NB4 (cell line): ENCODE measurements around the gene RPS15.

Experiments
- CTCF ChIP-seq: IDR thresholded peaks from one replicate; pipeline ENCODE4 v1.5.1; 2012; ENCODE audit warnings: low read depth, low read length
- MAX ChIP-seq: IDR thresholded peaks from 2 replicates; pipeline ENCODE4 v1.6.1; 2011; ENCODE audit warnings: low read depth, low read length
- POLR2A ChIP-seq: IDR thresholded peaks from 2 replicates; pipeline ENCODE4 v1.6.1; 2011; ENCODE audit warnings: mild to moderate bottlenecking; ENCODE audit not compliant: insufficient read length; ENCODE audit errors: extremely low read depth

GRCh38 chr19:1388637-1389026, 49.6 kb upstream of the RPS15 start:
- no peak for TF ChIP-seq CTCF
- no peak for TF ChIP-seq POLR2A
- TF ChIP-seq MAX = no peak
